ENCODE measurements around the gene RYR1. TPM values are rescaled to one million over a fixed set of nuclear protein-coding genes. Genes with fewer than 3 reads are reported as not detected.
A peak's percentile ranks its signal among the peaks of the same experiment; 100 is the strongest.

RYR1 gene
- polyA plus RNA-seq, 3 donors = 0.76 to 2.1 (median 2.1) TPM

DNA sequence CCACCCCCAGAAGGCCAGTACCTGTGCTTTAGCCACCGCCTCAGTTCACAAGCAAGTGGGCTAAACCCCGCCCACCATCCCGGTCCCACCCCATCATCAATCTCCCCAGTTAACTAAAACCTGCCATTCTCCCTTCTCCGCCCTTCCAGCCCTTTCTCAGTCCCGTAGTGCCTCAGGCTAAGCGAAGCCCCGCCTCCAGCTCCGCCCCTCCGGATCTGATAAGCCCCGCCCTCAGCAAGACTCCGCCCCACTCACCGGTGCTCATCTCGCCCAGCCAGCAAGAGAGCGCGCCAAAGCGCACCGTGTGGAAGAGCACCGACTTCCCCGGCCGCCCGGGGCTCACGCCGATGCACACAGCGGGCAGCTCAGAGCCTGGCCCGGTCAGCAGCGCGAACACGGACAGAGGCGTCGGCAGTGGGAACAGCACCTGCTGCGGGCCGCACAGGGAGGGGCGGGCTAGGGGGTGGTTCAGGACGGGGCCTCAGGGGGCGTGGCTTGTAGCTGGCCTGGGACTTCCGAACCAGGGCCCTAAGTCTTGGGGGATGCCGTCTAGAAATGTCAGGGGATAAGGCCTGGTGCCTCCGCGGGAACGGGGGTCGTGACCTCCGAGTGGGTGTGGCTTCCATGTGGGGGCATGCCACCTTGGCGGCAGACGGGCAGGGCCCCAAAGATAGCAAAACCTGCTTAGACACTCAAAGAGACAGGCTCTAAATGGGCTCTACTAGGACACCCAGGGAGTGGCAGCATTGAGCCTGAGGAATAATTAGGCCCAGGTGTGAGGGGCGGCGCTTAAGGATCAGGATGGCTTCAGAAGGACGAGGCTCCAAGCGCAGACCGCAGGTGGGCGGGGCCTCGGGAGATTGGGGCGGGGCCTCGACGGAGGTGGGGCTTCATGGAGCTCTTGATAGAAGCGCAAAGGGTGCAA is 162.8 kb downstream of the RYR1 start:
- Mint-ChIP-seq H3K27me3 (ENCODE audit: low read depth in 3 of 3) (peaks cover 0 to 1% (median 0%) of the 10 kb centered on the region in 3 donors), H3K36me3 (peaks cover 40 to 73% of the 10 kb centered on the region in 2 donors), H3K9me3 (peaks cover 0 to 3% (median 0%) of the 10 kb centered on the region in 7 donors), H3K4me1 (peaks cover 4% of the 10 kb centered on the region), H3K27ac (no peak overlapping the region), H3K4me3 (no peak overlapping the region)
- no peak overlapping the region for H3K4me2 ChIP-seq (replicated peaks; ENCODE audit: extremely low read depth, low read length, poor library complexity, severe bottlenecking)
- no peak for DNase-seq
- TF ChIP-seq, protein P1, sequence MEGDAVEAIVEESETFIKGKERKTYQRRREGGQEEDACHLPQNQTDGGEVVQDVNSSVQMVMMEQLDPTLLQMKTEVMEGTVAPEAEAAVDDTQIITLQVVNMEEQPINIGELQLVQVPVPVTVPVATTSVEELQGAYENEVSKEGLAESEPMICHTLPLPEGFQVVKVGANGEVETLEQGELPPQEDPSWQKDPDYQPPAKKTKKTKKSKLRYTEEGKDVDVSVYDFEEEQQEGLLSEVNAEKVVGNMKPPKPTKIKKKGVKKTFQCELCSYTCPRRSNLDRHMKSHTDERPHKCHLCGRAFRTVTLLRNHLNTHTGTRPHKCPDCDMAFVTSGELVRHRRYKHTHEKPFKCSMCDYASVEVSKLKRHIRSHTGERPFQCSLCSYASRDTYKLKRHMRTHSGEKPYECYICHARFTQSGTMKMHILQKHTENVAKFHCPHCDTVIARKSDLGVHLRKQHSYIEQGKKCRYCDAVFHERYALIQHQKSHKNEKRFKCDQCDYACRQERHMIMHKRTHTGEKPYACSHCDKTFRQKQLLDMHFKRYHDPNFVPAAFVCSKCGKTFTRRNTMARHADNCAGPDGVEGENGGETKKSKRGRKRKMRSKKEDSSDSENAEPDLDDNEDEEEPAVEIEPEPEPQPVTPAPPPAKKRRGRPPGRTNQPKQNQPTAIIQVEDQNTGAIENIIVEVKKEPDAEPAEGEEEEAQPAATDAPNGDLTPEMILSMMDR (IDR thresholded peaks at IDR 0.05) = no peak
- H3K27me3 ChIP-seq (ENCODE audit: control insufficient read depth in 2 of 2, insufficient read depth in 2 of 2, low read length in 2 of 2) = no peaks in the 10 kb centered on the region
- no peaks in the 10 kb centered on the region for H4K20me1 ChIP-seq (ENCODE audit: insufficient read depth, low read length)
- H3K4me3 ChIP-seq (replicated peaks in 1 of 3; ENCODE audit: low read depth in 2 of 3, low read length in 3 of 3) = no peak overlapping the region
- intact Hi-C loops (cut with micrococcal nuclease) = no loop called here
- no peak overlapping the region for H2AFZ ChIP-seq (ENCODE audit: insufficient read depth, low read depth, low read length, poor library complexity, severe bottlenecking)
- H3K36me3 ChIP-seq (replicated peaks in 1 of 2; ENCODE audit: control insufficient read depth in 1 of 2, insufficient read depth in 2 of 2, low read length in 2 of 2) = peaks cover 31 to 48% of the 10 kb centered on the region in 2 donors
- no peaks in the 10 kb centered on the region for H3K79me2 ChIP-seq (ENCODE audit: insufficient read depth, low read length)
- no peaks in the 10 kb centered on the region for H3K4me1 ChIP-seq (ENCODE audit: control insufficient read depth in 1 of 2, insufficient read depth in 2 of 2, low read length in 2 of 2)
- no peak overlapping the region for H3K9ac ChIP-seq (ENCODE audit: insufficient read depth, low read length, poor library complexity, severe bottlenecking)
- H3K9me3 ChIP-seq (replicated peaks in 1 of 2; ENCODE audit: control insufficient read depth in 1 of 2, insufficient read depth in 1 of 2, low read length in 2 of 2) = no peaks in the 10 kb centered on the region
- WGBS (ENCODE audit: insufficient coverage) = 90% methylated on average over 50 of the region's 55 CpGs
- H3K27ac ChIP-seq (ENCODE audit: low read depth in 1 of 2, low read length in 2 of 2) = no peak overlapping the region

GRCh38 chr19:38597075-38597474 is 163.6 kb downstream of the RYR1 start:
- peak overlapping the region in 1 of 7 donors; percentile 38 for H3K27ac Mint-ChIP-seq
- Histone ChIP-seq H3K4me2 (replicated peaks; ENCODE audit: extremely low read depth, low read length, poor library complexity, severe bottlenecking) (no peak overlapping the region), H3K4me3 (replicated peaks in 1 of 3; ENCODE audit: low read depth in 2 of 3, low read length in 3 of 3) (no peak overlapping the region), H2AFZ (ENCODE audit: insufficient read depth, low read depth, low read length, poor library complexity, severe bottlenecking) (no peak overlapping the region), H4K20me1 (ENCODE audit: insufficient read depth, low read length) (no peaks in the 10 kb centered on the region), H3K4me1 (ENCODE audit: control insufficient read depth in 1 of 2, insufficient read depth in 2 of 2, low read length in 2 of 2) (no peaks in the 10 kb centered on the region), H3K79me2 (ENCODE audit: insufficient read depth, low read length) (no peaks in the 10 kb centered on the region), H3K27me3 (ENCODE audit: control insufficient read depth in 2 of 2, insufficient read depth in 2 of 2, low read length in 2 of 2) (no peaks in the 10 kb centered on the region), H3K9ac (ENCODE audit: insufficient read depth, low read length, poor library complexity, severe bottlenecking) (no peak overlapping the region), H3K36me3 (replicated peaks in 1 of 2; ENCODE audit: control insufficient read depth in 1 of 2, insufficient read depth in 2 of 2, low read length in 2 of 2) (peaks cover 30 to 44% of the 10 kb centered on the region in 2 donors), H3K9me3 (replicated peaks in 1 of 2; ENCODE audit: control insufficient read depth in 1 of 2, insufficient read depth in 1 of 2, low read length in 2 of 2) (no peaks in the 10 kb centered on the region), H3K27ac (ENCODE audit: low read depth in 1 of 2, low read length in 2 of 2) (no peak overlapping the region)
- no peak for DNase-seq
- peaks cover 0 to 3% (median 0%) of the 10 kb centered on the region in 7 donors for H3K9me3 Mint-ChIP-seq
- H3K27me3 Mint-ChIP-seq (ENCODE audit: low read depth in 3 of 3) = peaks cover 0 to 1% (median 0%) of the 10 kb centered on the region in 3 donors
- H3K4me1 Mint-ChIP-seq = peaks cover 4% of the 10 kb centered on the region
- intact Hi-C loops (cut with micrococcal nuclease) = no loop called here
- WGBS (ENCODE audit: insufficient coverage) = 96% methylated on average over 7 of the region's 11 CpGs
- TF ChIP-seq, protein P1 (IDR thresholded peaks at IDR 0.05) = no peak
- H3K4me3 Mint-ChIP-seq = no peak overlapping the region
- H3K36me3 Mint-ChIP-seq = peaks cover 36 to 66% of the 10 kb centered on the region in 2 donors
